ENCODE results near the gene BBS9.

GRCh38 chr7:33410266-33410665, 280.9 kb downstream of the BBS9 start:
- TF ChIP-seq EP300 (IDR thresholded peaks at IDR 0.05) (no peak), CTCF (IDR thresholded peaks at IDR 0.05) (no peak)
